Lung (tissue), 12 donors: ENCODE data around the gene SMAP1. TPM values are rescaled to one million over a fixed set of nuclear protein-coding genes. Genes with fewer than 3 reads are reported as not detected.
"Not testable (repeated sequence)": the region's sequence is repeated elsewhere in the genome, so short reads cannot be mapped to it uniquely, and the experiment has no call there.

Experiments used
- ATAC-seq: fragments of 200-7000 bp; cut with Tn5 transposase; one replicate; pipeline ENCODE4 v1.9.1; 2020; ENCODE audit warnings: moderate number of reproducible peaks; ENCODE audit not compliant: insufficient read depth, low FRiP score
- DNase-seq, 3 donors: peaks; one replicate each; pipeline ENCODE4 v3.0.0-alpha.2; 2013 to 2017
- H3K27ac ChIP-seq, 2 donors: one replicate each; pipeline ENCODE4 v1.5.1; 2013; ENCODE audit warnings: mild to moderate bottlenecking in 2 of 2, moderate library complexity in 2 of 2, control low read depth in 1 of 2, inconsistent platforms in 1 of 2, low read depth in 1 of 2, low read length in 1 of 2
- H3K27me3 ChIP-seq, 3 donors: one replicate each; pipeline ENCODE4 v1.5.1; 2013; ENCODE audit warnings: low read length in 2 of 3; ENCODE audit not compliant: control insufficient read depth in 3 of 3, insufficient read depth in 3 of 3
- H3K36me3 ChIP-seq, 4 donors: one replicate each; pipeline ENCODE4 v1.5.1; 2013; ENCODE audit warnings: low read length in 4 of 4, mild to moderate bottlenecking in 1 of 4, moderate library complexity in 1 of 4; ENCODE audit not compliant: control insufficient read depth in 4 of 4, insufficient read depth in 4 of 4
- H3K4me1 ChIP-seq, 5 donors: one replicate each; pipeline ENCODE4 v1.5.1; 2013; ENCODE audit warnings: low read length in 5 of 5, mild to moderate bottlenecking in 2 of 5, moderate library complexity in 1 of 5; ENCODE audit not compliant: control insufficient read depth in 5 of 5, insufficient read depth in 5 of 5
- H3K4me3 ChIP-seq: one replicate; pipeline ENCODE4 v1.5.1; 2013; ENCODE audit warnings: mild to moderate bottlenecking, control low read depth, moderate library complexity
- H3K9ac ChIP-seq, 2 donors: one replicate each; pipeline ENCODE4 v1.5.1; 2013; ENCODE audit warnings: low read length in 2 of 2, control low read depth in 1 of 2; ENCODE audit not compliant: insufficient read depth in 1 of 2
- H3K9me3 ChIP-seq, 4 donors: one replicate each; pipeline ENCODE4 v1.5.1; 2013; ENCODE audit warnings: low read length in 3 of 4, mild to moderate bottlenecking in 1 of 4, moderate library complexity in 1 of 4; ENCODE audit not compliant: control insufficient read depth in 4 of 4, insufficient read depth in 3 of 4
- WGBS, 2 donors: extraction: QIAGEN DNeasy Blood & Tissue Kit; methylation state at CpG; one replicate each; pipeline ENCODE4 v1.1.7; 2013; 5-methylcytosine and 5-hydroxymethylcytosine counted together
- polyA plus RNA-seq, 2 donors: library from polyadenylated mRNA; stranded (reverse); fragments of 200-250 nt; gene quantifications; one replicate each; pipeline ENCODE4 v1.2.1, GENCODE V29; 2013
- total RNA-seq, 2 donors: library from RNA; depleted of rRNA in 1 of 2; stranded (reverse); fragments of >200 nt in 1 of 2; gene quantifications; one replicate each; pipeline ENCODE4 v1.2.1, GENCODE V29; 2014 to 2021
- TF ChIP-seq, protein P1 (sequence below): IDR thresholded peaks from 2 replicates; pipeline ENCODE4 v1.5.1; 2012; ENCODE audit warnings: mild to moderate bottlenecking; ENCODE audit errors: control extremely low read depth, extremely low read depth
- donor health status: control.
- donor health status: control.
- donor health status: Bipolar disorder and iron deficiency.
- donor health status: healthy.
- donor health status: DM: yes; HTN: yes; CAD: no.

The SMAP1 gene
- total and polyA plus RNA-seq, 4 donors: 16.5 to 31.8 (median 19.6) TPM

DNA sequence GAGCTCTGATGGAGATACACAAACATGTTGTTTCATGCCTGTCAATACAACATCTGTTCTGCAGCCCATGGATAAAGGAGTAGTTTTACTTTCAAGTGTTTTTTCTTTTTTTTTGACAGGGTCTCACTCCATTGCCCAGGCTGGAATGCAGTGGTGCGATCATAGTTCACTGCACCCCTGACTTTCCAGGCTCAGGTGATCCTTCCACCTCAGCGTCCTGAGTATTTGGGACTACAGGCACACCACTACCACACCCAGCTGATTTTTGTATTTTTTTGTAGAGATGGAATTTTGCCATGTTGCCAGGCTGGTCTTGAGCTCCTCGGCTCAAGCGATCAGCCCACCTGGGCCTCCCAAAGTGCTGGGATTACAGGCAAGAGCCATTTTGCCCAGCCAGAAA lies 97.0 kb downstream of the SMAP1 start:
- peaks cover 0 to 9% (median 2%) of the 10 kb centered on the region in 4 donors for H3K36me3 ChIP-seq
- H3K9ac ChIP-seq: no peak overlapping the region
- H3K27me3 ChIP-seq: no peaks in the 10 kb centered on the region
- no peak overlapping the region for H3K27ac ChIP-seq
- TF ChIP-seq, protein P1, sequence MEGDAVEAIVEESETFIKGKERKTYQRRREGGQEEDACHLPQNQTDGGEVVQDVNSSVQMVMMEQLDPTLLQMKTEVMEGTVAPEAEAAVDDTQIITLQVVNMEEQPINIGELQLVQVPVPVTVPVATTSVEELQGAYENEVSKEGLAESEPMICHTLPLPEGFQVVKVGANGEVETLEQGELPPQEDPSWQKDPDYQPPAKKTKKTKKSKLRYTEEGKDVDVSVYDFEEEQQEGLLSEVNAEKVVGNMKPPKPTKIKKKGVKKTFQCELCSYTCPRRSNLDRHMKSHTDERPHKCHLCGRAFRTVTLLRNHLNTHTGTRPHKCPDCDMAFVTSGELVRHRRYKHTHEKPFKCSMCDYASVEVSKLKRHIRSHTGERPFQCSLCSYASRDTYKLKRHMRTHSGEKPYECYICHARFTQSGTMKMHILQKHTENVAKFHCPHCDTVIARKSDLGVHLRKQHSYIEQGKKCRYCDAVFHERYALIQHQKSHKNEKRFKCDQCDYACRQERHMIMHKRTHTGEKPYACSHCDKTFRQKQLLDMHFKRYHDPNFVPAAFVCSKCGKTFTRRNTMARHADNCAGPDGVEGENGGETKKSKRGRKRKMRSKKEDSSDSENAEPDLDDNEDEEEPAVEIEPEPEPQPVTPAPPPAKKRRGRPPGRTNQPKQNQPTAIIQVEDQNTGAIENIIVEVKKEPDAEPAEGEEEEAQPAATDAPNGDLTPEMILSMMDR: no peak
- H3K9me3 ChIP-seq: no peaks in the 10 kb centered on the region
- no peak for DNase-seq
- no peak for ATAC-seq
- H3K4me1 ChIP-seq: no peaks in the 10 kb centered on the region
- no peak overlapping the region for H3K4me3 ChIP-seq
- WGBS, 2 donors: 96 to 99% methylated on average over 4 of the region's 4 CpGs

DNA sequence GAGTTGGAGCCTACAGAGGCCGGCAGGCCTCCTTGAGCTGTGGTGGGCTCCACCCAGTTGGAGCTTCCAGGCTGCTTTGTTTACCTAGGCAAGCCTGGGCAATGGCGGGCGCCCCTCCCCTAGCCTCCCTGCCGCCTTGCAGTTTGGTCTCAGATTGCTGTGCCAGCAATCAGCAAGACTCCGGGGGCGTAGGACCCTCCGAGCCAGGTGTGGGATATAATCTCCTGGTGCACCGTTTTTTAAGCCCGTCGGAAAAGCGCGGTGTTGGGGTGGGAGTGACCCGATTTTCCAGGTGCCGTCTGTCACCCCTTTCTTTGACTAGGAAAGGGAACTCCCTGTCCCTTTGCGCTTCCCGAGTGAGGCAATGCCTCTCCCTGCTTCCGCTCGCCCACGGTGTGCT lies 103.7 kb downstream of the SMAP1 start:
- WGBS, 2 donors: 95 to 96% methylated on average over 19 of the region's 19 CpGs
- ATAC-seq, H3K36me3 ChIP-seq, H3K4me3 ChIP-seq, H3K4me1 ChIP-seq, DNase-seq, H3K27me3 ChIP-seq, H3K27ac ChIP-seq, H3K9ac ChIP-seq, H3K9me3 ChIP-seq: not testable (repeated sequence)

DNA sequence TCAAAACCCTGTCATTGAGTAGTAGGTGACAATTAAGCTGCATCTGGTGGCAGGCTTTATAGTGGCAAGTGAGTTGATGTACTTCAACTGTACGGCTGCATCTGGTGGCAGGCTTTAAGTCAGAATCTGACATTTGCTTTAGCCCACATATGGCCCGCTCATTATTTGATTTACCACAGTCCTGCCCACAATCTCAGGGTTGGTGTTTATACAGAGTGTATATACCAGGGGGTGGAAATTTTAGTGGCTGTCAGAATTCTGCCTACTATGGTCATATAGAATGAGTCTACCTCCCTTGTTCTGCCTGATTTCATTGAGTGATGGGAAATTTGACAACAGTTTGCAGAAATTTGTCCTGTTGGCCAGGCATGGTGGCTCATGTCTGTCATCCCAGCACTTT lies 112.3 kb downstream of the SMAP1 start:
- no peak overlapping the region for H3K27ac ChIP-seq
- no peak overlapping the region for H3K4me3 ChIP-seq
- no peaks in the 10 kb centered on the region for H3K4me1 ChIP-seq
- H3K9ac ChIP-seq: no peak overlapping the region
- 95 to 97% methylated on average over 2 of the region's 2 CpGs for WGBS, 2 donors
- peaks cover 0 to 13% (median 0%) of the 10 kb centered on the region in 4 donors for H3K9me3 ChIP-seq
- peaks cover 0 to 1% (median 0%) of the 10 kb centered on the region in 4 donors for H3K36me3 ChIP-seq
- TF ChIP-seq, protein P1: no peak
- no peaks in the 10 kb centered on the region for H3K27me3 ChIP-seq
- DNase-seq: no peak
- no peak for ATAC-seq

DNA sequence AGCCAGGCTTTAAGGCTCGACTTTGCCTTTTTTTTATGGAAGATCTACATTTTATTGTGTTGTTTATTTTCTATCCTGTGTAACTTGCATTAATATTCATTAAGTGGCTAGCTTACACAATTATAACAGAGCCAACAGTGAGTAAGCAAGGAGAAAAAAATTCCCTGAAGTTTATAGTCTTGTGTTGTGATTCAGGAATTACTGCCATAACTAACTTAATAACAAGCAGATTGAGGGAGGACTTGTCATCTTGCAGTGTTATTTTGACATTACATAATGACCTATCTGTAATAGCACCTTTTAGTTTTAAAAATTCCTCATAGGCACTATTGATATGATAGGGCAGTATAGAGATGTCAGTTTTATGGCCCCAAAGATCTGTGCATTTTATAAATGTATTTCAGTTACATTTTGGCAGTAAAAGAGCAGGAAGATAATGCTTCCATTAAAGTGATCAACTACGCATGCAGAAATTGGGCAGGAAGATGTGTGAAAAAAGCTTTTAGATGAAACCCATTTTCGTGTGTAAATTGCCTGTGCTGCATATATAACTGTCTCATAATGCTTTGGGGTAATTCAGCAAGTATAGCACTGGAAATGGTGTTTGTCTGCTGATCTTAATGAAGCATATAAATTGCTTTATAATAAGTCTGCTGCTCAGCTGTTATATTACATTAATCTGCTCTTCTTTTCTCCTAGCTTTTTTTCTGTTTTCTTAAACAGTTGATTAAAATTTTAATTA lies 123.0 kb downstream of the SMAP1 start:
- DNase-seq: no peak
- H3K4me1 ChIP-seq: no peaks in the 10 kb centered on the region
- 90 to 95% methylated on average over 3 of the region's 3 CpGs for WGBS, 2 donors
- no peak for ATAC-seq
- no peak overlapping the region for H3K9ac ChIP-seq
- TF ChIP-seq, protein P1: no peak
- H3K4me3 ChIP-seq: no peak overlapping the region
- H3K27me3 ChIP-seq: no peaks in the 10 kb centered on the region
- H3K27ac ChIP-seq: no peak overlapping the region
- H3K36me3 ChIP-seq: no peaks in the 10 kb centered on the region
- no peaks in the 10 kb centered on the region for H3K9me3 ChIP-seq
